Activated CD8-positive, alpha-beta T cell treated with anti-CD3 and anti-CD28 coated beads for 36 hours (primary cell): Measurements from ENCODE around the gene MAGEB4. TPM values are rescaled to one million over a fixed set of nuclear protein-coding genes. Genes with fewer than 3 reads are reported as not detected.

Source experiments
- ATAC-seq: fragments of 200-7000 bp; cut with Tn5 transposase; one replicate; pipeline ENCODE4 v1.10.0; 2021; ENCODE audit warnings: mild to moderate bottlenecking, moderate library complexity
- CTCF ChIA-PET: fragments of 350-600 bp; sonication (Branson Sonifier 250); formaldehyde crosslinking; loops from one replicate; lab custom pipeline; 2021; ENCODE audit warnings: antibody characterized with exemption; lab: Charles Lee
- POLR2A ChIA-PET: fragments of 350-600 bp; sonication (Branson Sonifier 250); formaldehyde crosslinking; loops from one replicate; lab custom pipeline; 2021; ENCODE audit warnings: antibody characterized with exemption; lab: Charles Lee
- DNase-seq: peaks from one replicate; pipeline ENCODE4 v3.0.0-alpha.2; 2020
- H3K27ac Mint-ChIP-seq: one replicate; pipeline ENCODE4 v1.8.0; 2021; ENCODE audit warnings: mild to moderate bottlenecking, mixed read lengths
- H3K27me3 Mint-ChIP-seq: one replicate; pipeline ENCODE4 v1.8.0; 2021; ENCODE audit warnings: mixed read lengths
- H3K36me3 Mint-ChIP-seq: one replicate; pipeline ENCODE4 v1.8.0; 2021; ENCODE audit warnings: low read depth, mixed read lengths
- H3K4me1 Mint-ChIP-seq: one replicate; pipeline ENCODE4 v1.8.0; 2021; ENCODE audit warnings: low read depth, mixed read lengths
- H3K4me3 Mint-ChIP-seq: one replicate; pipeline ENCODE4 v1.8.0; 2021; ENCODE audit warnings: mild to moderate bottlenecking, moderate library complexity, mixed read lengths
- H3K9me3 Mint-ChIP-seq: one replicate; pipeline ENCODE4 v1.8.0; 2021; ENCODE audit warnings: mixed read lengths
- intact Hi-C: fragments of 100-400 bp; cut with micrococcal nuclease; formaldehyde crosslinking; loops from one replicate; pipeline ENCODE4 v1.10.0; 2022
- total RNA-seq, 2 experiments: library from RNA; stranded (reverse); gene quantifications; one replicate each; pipeline ENCODE4 v1.2.3, GENCODE V29; 2021
- TF ChIP-seq, protein P1 (sequence below): fragments of 200-600 bp; IDR thresholded peaks from one replicate; pipeline ENCODE4 v1.8.0; 2022; ENCODE audit warnings: antibody characterized with exemption, mild to moderate bottlenecking

Gene MAGEB4
- total RNA-seq, 2 experiments from 2014 or later, result not detected

DNA sequence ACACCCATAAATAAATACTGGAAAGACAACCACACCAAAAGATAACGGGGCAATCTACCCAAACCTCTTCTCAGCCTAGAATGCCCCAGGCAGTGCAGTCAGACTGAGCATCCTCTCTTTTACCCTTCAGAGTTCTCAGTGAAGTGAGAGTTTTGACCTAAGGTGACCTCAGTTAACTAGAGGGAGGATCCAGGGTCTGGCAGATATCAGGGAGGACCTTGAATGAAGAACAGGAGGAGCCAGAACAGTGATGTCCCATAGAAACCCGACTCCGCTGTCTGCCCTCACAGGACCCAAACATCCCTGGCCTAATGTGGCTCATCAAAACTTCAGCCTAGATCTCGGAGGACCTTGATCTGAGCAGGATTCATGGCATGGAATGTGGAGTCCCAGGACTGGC, 11.4 kb upstream of the MAGEB4 start, which contains the start of gene MAGEB3:
MAGEB3 (plus strand) TSS at position 263 of the 400 bp plus-strand sequence. CDS start 5,268 bp downstream, outside the sequence.
- Mint-ChIP-seq H3K27ac (no peak within 1 kb of the TSS), H3K27me3 (no peaks in the 10 kb centered on the region), H3K9me3 (no peaks in the 10 kb centered on the region), H3K4me1 (no peaks in the 10 kb centered on the region), H3K4me3 (no peak within 1 kb of the TSS), H3K36me3 (no peaks in the 10 kb centered on the region)
- DNase-seq (no peak), ATAC-seq (no peak)
- ChIA-PET CTCF (no interaction called here), POLR2A (no interaction called here)
- TF ChIP-seq, protein P1, sequence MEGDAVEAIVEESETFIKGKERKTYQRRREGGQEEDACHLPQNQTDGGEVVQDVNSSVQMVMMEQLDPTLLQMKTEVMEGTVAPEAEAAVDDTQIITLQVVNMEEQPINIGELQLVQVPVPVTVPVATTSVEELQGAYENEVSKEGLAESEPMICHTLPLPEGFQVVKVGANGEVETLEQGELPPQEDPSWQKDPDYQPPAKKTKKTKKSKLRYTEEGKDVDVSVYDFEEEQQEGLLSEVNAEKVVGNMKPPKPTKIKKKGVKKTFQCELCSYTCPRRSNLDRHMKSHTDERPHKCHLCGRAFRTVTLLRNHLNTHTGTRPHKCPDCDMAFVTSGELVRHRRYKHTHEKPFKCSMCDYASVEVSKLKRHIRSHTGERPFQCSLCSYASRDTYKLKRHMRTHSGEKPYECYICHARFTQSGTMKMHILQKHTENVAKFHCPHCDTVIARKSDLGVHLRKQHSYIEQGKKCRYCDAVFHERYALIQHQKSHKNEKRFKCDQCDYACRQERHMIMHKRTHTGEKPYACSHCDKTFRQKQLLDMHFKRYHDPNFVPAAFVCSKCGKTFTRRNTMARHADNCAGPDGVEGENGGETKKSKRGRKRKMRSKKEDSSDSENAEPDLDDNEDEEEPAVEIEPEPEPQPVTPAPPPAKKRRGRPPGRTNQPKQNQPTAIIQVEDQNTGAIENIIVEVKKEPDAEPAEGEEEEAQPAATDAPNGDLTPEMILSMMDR, result no peak
- intact Hi-C loops, result no loop called here

DNA sequence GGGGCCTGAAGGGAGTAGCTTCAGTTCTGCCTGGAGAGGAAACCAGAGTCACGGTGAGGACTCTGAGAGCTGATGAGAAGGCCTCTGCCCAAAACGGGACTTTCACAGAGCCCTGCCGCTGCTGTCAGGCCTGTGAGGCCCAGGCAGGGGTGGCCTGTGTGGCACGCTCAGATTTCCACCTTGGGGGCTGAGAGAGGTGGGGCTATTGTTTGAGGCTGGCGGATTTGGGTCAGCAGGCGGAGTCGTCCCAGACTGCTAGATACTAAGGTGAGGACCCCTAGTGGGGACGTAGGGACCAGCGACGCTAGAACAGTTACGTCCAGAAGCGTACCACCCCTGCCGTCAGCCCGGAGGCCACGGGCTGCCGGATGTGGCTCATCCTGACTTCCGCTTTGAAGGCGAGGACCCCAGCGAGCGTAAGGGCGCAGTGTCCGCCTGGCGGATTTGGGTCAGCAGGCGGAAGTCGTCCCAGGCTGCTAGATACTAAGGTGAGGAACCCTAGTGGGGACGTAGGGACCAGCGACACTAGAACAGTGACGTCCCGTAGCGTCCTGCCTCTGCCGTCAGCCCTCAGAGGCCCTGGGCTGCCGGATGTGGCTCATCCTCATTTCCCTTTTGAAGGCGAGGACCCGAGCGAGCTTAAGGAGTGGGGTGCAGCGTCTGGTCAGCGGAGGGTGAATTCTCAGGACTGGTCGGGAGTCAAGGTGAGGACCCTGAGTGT, 5.1 kb downstream of the MAGEB4 start, which contains the start of gene MAGEB1:
MAGEB1 (plus strand) TSS at position 378 of the 721 bp plus-strand sequence. CDS start 3,348 bp downstream, outside the sequence.
- no peaks in the 10 kb centered on the region for H3K27me3 Mint-ChIP-seq
- intact Hi-C loops, result no loop called here
- TF ChIP-seq, protein P1, result no peak
- no peak for DNase-seq
- H3K4me3 Mint-ChIP-seq, result no peak within 1 kb of the TSS
- CTCF ChIA-PET, result no interaction called here
- no peaks in the 10 kb centered on the region for H3K4me1 Mint-ChIP-seq
- no peaks in the 10 kb centered on the region for H3K36me3 Mint-ChIP-seq
- ATAC-seq, result no peak
- H3K27ac Mint-ChIP-seq, result no peak within 1 kb of the TSS
- POLR2A ChIA-PET, result no interaction called here
- H3K9me3 Mint-ChIP-seq, result no peaks in the 10 kb centered on the region

DNA sequence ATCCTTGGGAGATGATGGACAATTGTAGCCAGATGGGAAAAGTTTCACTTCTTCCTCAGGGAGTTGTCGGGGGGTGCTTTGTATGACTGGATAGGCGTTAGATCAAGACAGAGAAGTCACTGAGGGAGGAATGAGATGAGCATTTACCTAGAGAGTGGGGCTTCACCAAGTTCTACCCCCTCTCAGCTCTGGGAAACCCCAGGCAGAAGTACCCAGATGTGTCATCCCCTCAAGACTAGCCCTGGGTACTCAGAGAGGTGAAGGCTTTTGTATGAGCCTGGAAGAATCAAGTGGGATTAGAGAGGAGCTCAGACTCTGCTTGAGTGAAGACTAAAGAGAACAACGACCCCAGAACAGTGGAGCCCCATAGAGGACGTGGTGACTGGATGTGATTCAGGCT, 7.1 kb downstream of the MAGEB4 start:
- H3K27me3 Mint-ChIP-seq, result no peaks in the 10 kb centered on the region
- TF ChIP-seq, protein P1, result no peak
- H3K4me3 Mint-ChIP-seq, result no peak overlapping the region
- no peaks in the 10 kb centered on the region for H3K4me1 Mint-ChIP-seq
- ChIA-PET CTCF (no interaction called here), POLR2A (no interaction called here)
- DNase-seq (no peak), ATAC-seq (no peak)
- H3K36me3 Mint-ChIP-seq, result no peaks in the 10 kb centered on the region
- H3K27ac Mint-ChIP-seq, result no peak overlapping the region
- intact Hi-C loops, result no loop called here
- H3K9me3 Mint-ChIP-seq, result no peaks in the 10 kb centered on the region

DNA sequence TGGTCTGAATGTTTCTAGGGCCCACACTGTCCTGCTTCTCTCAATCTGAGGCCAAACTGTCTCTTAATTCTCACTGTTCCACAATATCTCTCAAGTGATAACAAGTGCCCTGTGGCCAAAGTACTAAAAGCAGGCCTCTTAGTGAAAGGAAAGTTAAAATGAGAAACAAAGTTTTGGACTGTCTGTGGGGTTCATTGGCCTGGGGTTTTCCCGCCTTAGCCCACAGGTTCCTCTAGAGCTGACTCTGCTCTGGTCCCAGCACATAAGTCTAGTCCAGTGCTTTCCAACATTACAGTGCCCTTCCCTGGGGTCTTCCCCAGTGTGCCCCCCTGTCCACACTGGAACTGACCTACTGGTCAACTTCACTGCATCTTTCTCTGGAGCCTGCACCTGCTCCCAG, 11.5 kb downstream of the MAGEB4 start:
- H3K27me3 Mint-ChIP-seq, result no peaks in the 10 kb centered on the region
- peaks cover 4% of the 10 kb centered on the region for H3K9me3 Mint-ChIP-seq
- no peaks in the 10 kb centered on the region for H3K36me3 Mint-ChIP-seq
- no peak for ATAC-seq
- TF ChIP-seq, protein P1, result no peak
- intact Hi-C loops, result no loop called here
- H3K27ac Mint-ChIP-seq, result no peak overlapping the region
- CTCF ChIA-PET, result no interaction called here
- POLR2A ChIA-PET, result no interaction called here
- H3K4me1 Mint-ChIP-seq, result no peaks in the 10 kb centered on the region
- no peak overlapping the region for H3K4me3 Mint-ChIP-seq
- no peak for DNase-seq

GRCh38 chrX:30259927-30260326, 18.1 kb downstream of the MAGEB4 start:
- no peak overlapping the region for H3K4me3 Mint-ChIP-seq
- H3K9me3 Mint-ChIP-seq, result peaks cover 4% of the 10 kb centered on the region
- H3K27ac Mint-ChIP-seq, result no peak overlapping the region
- no peak for DNase-seq
- ChIA-PET CTCF (no interaction called here), POLR2A (no interaction called here)
- no peak for ATAC-seq
- no peaks in the 10 kb centered on the region for H3K36me3 Mint-ChIP-seq
- TF ChIP-seq, protein P1, result no peak
- no peaks in the 10 kb centered on the region for H3K27me3 Mint-ChIP-seq
- intact Hi-C loops, result no loop called here
- H3K4me1 Mint-ChIP-seq, result no peaks in the 10 kb centered on the region
